Ascending aorta (tissue), 2 donors: ENCODE results near the gene HDC. TPM values are rescaled to one million over a fixed set of nuclear protein-coding genes. Genes with fewer than 3 reads are reported as not detected.

Experiments used
- DNase-seq, 2 donors: peaks; one replicate each; pipeline ENCODE4 v3.0.0-alpha.2; 2019; ENCODE audit warnings: low spot score in 2 of 2
- H3K27ac ChIP-seq, 2 donors: fragments of 200-600 bp; sonication (generic); one replicate each; pipeline ENCODE4 v1.5.1; 2016 to 2017; ENCODE audit warnings: mild to moderate bottlenecking in 1 of 2
- H3K27me3 ChIP-seq: fragments of 200-600 bp; sonication (generic); one replicate; pipeline ENCODE4 v1.5.1; 2017
- H3K36me3 ChIP-seq, 2 donors: fragments of 200-600 bp; sonication (generic); one replicate each; pipeline ENCODE4 v1.5.1; 2016
- H3K4me1 ChIP-seq, 2 donors: fragments of 200-600 bp; sonication (generic); one replicate each; pipeline ENCODE4 v1.5.1; 2016 to 2017; ENCODE audit warnings: mild to moderate bottlenecking in 1 of 2
- H3K4me3 ChIP-seq, 2 donors: fragments of 200-600 bp; sonication (generic); one replicate each; pipeline ENCODE4 v1.5.1; 2016 to 2017; ENCODE audit warnings: mild to moderate bottlenecking in 1 of 2
- H3K9me3 ChIP-seq, 2 donors: fragments of 200-600 bp; sonication (generic); one replicate each; pipeline ENCODE4 v1.5.1; 2016
- CTCF ChIP-seq, 3 experiments: fragments of 200-600 bp in 2 of 3; fragments of 450-650 bp in 1 of 3; sonication (generic) in 2 of 3; IDR thresholded peaks; one replicate each; pipeline ENCODE4 v1.5.1; 2016 to 2019; ENCODE audit warnings: antibody characterized with exemption in 3 of 3, mild to moderate bottlenecking in 1 of 3, moderate library complexity in 1 of 3
- intact Hi-C: fragments of 100-400 bp; cut with DNase I; formaldehyde crosslinking; loops from one replicate; pipeline ENCODE4 v1.15.1; 2023
- total RNA-seq: library from RNA; depleted of rRNA; stranded (reverse); fragments of >200 nt; gene quantifications from one replicate; pipeline ENCODE4 v1.1.0, GENCODE V29; 2016

HDC gene
- total RNA-seq, 1 donor from 2014 or later = not detected

- no peak for DNase-seq
- TF ChIP-seq CTCF (IDR thresholded peaks at IDR 0.05) = no peak
- H3K27me3 ChIP-seq = no peaks in the 10 kb centered on the region
- H3K4me1 ChIP-seq = no peaks in the 10 kb centered on the region
- intact Hi-C loops = no loop called here
- H3K36me3 ChIP-seq = no peaks in the 10 kb centered on the region
- no peaks in the 10 kb centered on the region for H3K9me3 ChIP-seq
- no peak overlapping the region for H3K4me3 ChIP-seq
- H3K27ac ChIP-seq = no peak overlapping the region
Observed at GRCh38 chr15:50241684-50242450, 23.7 kb downstream of the HDC start.

- H3K27me3 ChIP-seq = no peaks in the 10 kb centered on the region
- intact Hi-C loops = no loop called here
- no peaks in the 10 kb centered on the region for H3K36me3 ChIP-seq
- DNase-seq = no peak
- H3K9me3 ChIP-seq = no peaks in the 10 kb centered on the region
- no peak overlapping the region for H3K4me3 ChIP-seq
- no peak for TF ChIP-seq CTCF (IDR thresholded peaks at IDR 0.05)
- no peak overlapping the region for H3K27ac ChIP-seq
- no peaks in the 10 kb centered on the region for H3K4me1 ChIP-seq
Observed at GRCh38 chr15:50238255-50238654, 27.3 kb downstream of the HDC start.

GRCh38 chr15:50236433-50236832 is 29.1 kb downstream of the HDC start:
- no peaks in the 10 kb centered on the region for H3K36me3 ChIP-seq
- H3K4me3 ChIP-seq = no peak overlapping the region
- H3K27me3 ChIP-seq = no peaks in the 10 kb centered on the region
- intact Hi-C loops = no loop called here
- no peak overlapping the region for H3K27ac ChIP-seq
- no peaks in the 10 kb centered on the region for H3K4me1 ChIP-seq
- H3K9me3 ChIP-seq = no peaks in the 10 kb centered on the region
- DNase-seq = no peak
- TF ChIP-seq CTCF (IDR thresholded peaks at IDR 0.05) = no peak

- no peak for TF ChIP-seq CTCF (IDR thresholded peaks at IDR 0.05)
- intact Hi-C loops = no loop called here
- Histone ChIP-seq H3K27ac (no peak overlapping the region), H3K4me3 (no peak overlapping the region), H3K36me3 (no peaks in the 10 kb centered on the region), H3K9me3 (no peaks in the 10 kb centered on the region), H3K27me3 (no peaks in the 10 kb centered on the region), H3K4me1 (no peaks in the 10 kb centered on the region)
- no peak for DNase-seq
Observed at GRCh38 chr15:50235794-50236193, 29.7 kb downstream of the HDC start.

- H3K4me3 ChIP-seq = no peak overlapping the region
- no peaks in the 10 kb centered on the region for H3K36me3 ChIP-seq
- no peaks in the 10 kb centered on the region for H3K27me3 ChIP-seq
- intact Hi-C loops = no loop called here
- no peak for DNase-seq
- TF ChIP-seq CTCF (IDR thresholded peaks at IDR 0.05) = no peak
- H3K4me1 ChIP-seq = no peaks in the 10 kb centered on the region
- H3K9me3 ChIP-seq = no peaks in the 10 kb centered on the region
- no peak overlapping the region for H3K27ac ChIP-seq
Observed at GRCh38 chr15:50234764-50235163, 30.8 kb downstream of the HDC start.
